AG08395 (cell line): ENCODE data around the gene ABHD16B.
"Not testable (repeated sequence)": the region's sequence is repeated elsewhere in the genome, so short reads cannot be mapped to it uniquely, and the experiment has no call there.

Experiments
- DNase-seq: peaks from one replicate; pipeline ENCODE4 v3.0.0; 2012; ENCODE audit warnings: mixed read lengths, low spot score

ABHD16B gene

GRCh38 chr20:63835021-63835858 lies 26.1 kb upstream of the ABHD16B start:
- DNase-seq, result peak; percentile 99

- no peak for DNase-seq
Observed at GRCh38 chr20:63836458-63837344, 24.6 kb upstream of the ABHD16B start.

- DNase-seq, result no peak
Observed at GRCh38 chr20:63837479-63837878, 23.8 kb upstream of the ABHD16B start.

GRCh38 chr20:63839620-63840019 lies 21.7 kb upstream of the ABHD16B start:
- DNase-seq, result no peak

GRCh38 chr20:63840405-63840828 lies 20.9 kb upstream of the ABHD16B start:
- DNase-seq, result no peak

- DNase-seq, result no peak
Observed at GRCh38 chr20:63842258-63842657, 19.0 kb upstream of the ABHD16B start.

- no peak for DNase-seq
Observed at GRCh38 chr20:63843222-63843621, 18.1 kb upstream of the ABHD16B start.

GRCh38 chr20:63843778-63844177 lies 17.5 kb upstream of the ABHD16B start:
- no peak for DNase-seq

- no peak for DNase-seq
Observed at GRCh38 chr20:63844511-63844991, 16.7 kb upstream of the ABHD16B start.

- no peak for DNase-seq
Observed at GRCh38 chr20:63846128-63846771, 15.0 kb upstream of the ABHD16B start.

- no peak for DNase-seq
Observed at GRCh38 chr20:63846888-63847236, 14.4 kb upstream of the ABHD16B start.

GRCh38 chr20:63847237-63848002 lies 13.9 kb upstream of the ABHD16B start:
- DNase-seq, result no peak

- no peak for DNase-seq
Observed at GRCh38 chr20:63848003-63848911, 13.0 kb upstream of the ABHD16B start.

GRCh38 chr20:63850689-63851547 lies 10.4 kb upstream of the ABHD16B start:
- no peak for DNase-seq

- not testable (repeated sequence) for DNase-seq
Observed at GRCh38 chr20:63851548-63851943, 9.8 kb upstream of the ABHD16B start.

GRCh38 chr20:63853733-63854068 lies 7.6 kb upstream of the ABHD16B start:
- DNase-seq, result not testable (repeated sequence)

GRCh38 chr20:63854069-63854765 lies 7.1 kb upstream of the ABHD16B start:
- no peak for DNase-seq

- DNase-seq, result no peak
Observed at GRCh38 chr20:63854766-63855362, 6.4 kb upstream of the ABHD16B start.
